ENCODE data around the gene CHCHD6. TPM values are rescaled to one million over a fixed set of nuclear protein-coding genes. Genes with fewer than 3 reads are reported as not detected.

The CHCHD6 gene
- total and polyA plus RNA-seq, 4 donors: 2.0 to 5.1 (median 3.9) TPM

DNA sequence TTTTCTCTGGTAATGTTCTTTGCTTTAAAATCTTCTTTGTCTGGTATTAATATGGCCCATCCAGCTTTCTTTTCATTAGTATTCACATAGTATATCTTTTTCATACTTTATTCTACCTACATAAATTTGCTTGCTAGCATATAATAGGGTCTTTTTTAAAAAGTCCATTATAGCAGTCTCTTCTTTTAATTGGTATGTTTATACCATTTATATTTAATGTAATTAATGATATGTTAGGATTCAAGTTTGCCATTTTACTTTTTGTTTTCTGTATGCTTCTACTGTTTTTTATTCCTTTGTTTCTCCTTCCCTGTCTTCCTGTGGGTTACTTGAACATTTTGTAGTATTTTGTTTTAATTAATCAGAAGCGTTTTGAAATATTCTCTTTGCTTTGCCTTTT is 89.0 kb downstream of the CHCHD6 start:
- Histone ChIP-seq H3K9ac (ENCODE audit: low read depth in 1 of 2, low read length in 2 of 2) (no peak overlapping the region), H3K27me3 (ENCODE audit: control insufficient read depth in 4 of 4, insufficient read depth in 4 of 4, low read length in 3 of 4) (no peaks in the 10 kb centered on the region), H3K4me3 (ENCODE audit: low read depth in 1 of 3, low read length in 3 of 3) (no peak overlapping the region), H3K27ac (ENCODE audit: low read depth in 1 of 2, low read length in 2 of 2) (no peak overlapping the region), H3K4me1 (ENCODE audit: control insufficient read depth in 4 of 4, insufficient read depth in 4 of 4, low read length in 3 of 4) (no peaks in the 10 kb centered on the region), H3K36me3 (ENCODE audit: control insufficient read depth in 4 of 4, insufficient read depth in 3 of 4, low read depth in 1 of 4, low read length in 3 of 4) (no peaks in the 10 kb centered on the region), H3K9me3 (ENCODE audit: control insufficient read depth in 4 of 4, low read length in 3 of 4) (peaks cover 0 to 6% (median 0%) of the 10 kb centered on the region in 4 donors)
- WGBS: 98% methylated on average over 1 of the region's 1 CpG
- TF ChIP-seq, protein P1, sequence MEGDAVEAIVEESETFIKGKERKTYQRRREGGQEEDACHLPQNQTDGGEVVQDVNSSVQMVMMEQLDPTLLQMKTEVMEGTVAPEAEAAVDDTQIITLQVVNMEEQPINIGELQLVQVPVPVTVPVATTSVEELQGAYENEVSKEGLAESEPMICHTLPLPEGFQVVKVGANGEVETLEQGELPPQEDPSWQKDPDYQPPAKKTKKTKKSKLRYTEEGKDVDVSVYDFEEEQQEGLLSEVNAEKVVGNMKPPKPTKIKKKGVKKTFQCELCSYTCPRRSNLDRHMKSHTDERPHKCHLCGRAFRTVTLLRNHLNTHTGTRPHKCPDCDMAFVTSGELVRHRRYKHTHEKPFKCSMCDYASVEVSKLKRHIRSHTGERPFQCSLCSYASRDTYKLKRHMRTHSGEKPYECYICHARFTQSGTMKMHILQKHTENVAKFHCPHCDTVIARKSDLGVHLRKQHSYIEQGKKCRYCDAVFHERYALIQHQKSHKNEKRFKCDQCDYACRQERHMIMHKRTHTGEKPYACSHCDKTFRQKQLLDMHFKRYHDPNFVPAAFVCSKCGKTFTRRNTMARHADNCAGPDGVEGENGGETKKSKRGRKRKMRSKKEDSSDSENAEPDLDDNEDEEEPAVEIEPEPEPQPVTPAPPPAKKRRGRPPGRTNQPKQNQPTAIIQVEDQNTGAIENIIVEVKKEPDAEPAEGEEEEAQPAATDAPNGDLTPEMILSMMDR (IDR thresholded peaks at IDR 0.05; ENCODE audit: low read depth, low read length, missing input control): no peak
- TF ChIP-seq RXRA (IDR thresholded peaks at IDR 0.05) (no peak), SP1 (IDR thresholded peaks at IDR 0.05) (no peak), JUND (IDR thresholded peaks at IDR 0.05) (no peak), HNF4A (conservative IDR thresholded peaks at IDR 0.05) (no peak), TAF1 (conservative IDR thresholded peaks at IDR 0.05) (no peak), HNF4G (IDR thresholded peaks at IDR 0.05) (no peak), YY1 (IDR thresholded peaks at IDR 0.05) (no peak), FOXA2 (IDR thresholded peaks at IDR 0.05) (no peak), RAD21 (IDR thresholded peaks at IDR 0.05) (no peak), EGR1 (IDR thresholded peaks at IDR 0.05; ENCODE audit: low read depth in 2 of 2) (no peak), FOXA1 (IDR thresholded peaks at IDR 0.05) (no peak), GABPA (IDR thresholded peaks at IDR 0.05 in 1 of 2, conservative IDR thresholded peaks at IDR 0.05 in 1 of 2) (no peak), NR2F2 (IDR thresholded peaks at IDR 0.05) (no peak)
- TF ChIP-seq, protein P2, sequence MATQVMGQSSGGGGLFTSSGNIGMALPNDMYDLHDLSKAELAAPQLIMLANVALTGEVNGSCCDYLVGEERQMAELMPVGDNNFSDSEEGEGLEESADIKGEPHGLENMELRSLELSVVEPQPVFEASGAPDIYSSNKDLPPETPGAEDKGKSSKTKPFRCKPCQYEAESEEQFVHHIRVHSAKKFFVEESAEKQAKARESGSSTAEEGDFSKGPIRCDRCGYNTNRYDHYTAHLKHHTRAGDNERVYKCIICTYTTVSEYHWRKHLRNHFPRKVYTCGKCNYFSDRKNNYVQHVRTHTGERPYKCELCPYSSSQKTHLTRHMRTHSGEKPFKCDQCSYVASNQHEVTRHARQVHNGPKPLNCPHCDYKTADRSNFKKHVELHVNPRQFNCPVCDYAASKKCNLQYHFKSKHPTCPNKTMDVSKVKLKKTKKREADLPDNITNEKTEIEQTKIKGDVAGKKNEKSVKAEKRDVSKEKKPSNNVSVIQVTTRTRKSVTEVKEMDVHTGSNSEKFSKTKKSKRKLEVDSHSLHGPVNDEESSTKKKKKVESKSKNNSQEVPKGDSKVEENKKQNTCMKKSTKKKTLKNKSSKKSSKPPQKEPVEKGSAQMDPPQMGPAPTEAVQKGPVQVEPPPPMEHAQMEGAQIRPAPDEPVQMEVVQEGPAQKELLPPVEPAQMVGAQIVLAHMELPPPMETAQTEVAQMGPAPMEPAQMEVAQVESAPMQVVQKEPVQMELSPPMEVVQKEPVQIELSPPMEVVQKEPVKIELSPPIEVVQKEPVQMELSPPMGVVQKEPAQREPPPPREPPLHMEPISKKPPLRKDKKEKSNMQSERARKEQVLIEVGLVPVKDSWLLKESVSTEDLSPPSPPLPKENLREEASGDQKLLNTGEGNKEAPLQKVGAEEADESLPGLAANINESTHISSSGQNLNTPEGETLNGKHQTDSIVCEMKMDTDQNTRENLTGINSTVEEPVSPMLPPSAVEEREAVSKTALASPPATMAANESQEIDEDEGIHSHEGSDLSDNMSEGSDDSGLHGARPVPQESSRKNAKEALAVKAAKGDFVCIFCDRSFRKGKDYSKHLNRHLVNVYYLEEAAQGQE (IDR thresholded peaks at IDR 0.05): no peak
- TF ChIP-seq, protein P3, sequence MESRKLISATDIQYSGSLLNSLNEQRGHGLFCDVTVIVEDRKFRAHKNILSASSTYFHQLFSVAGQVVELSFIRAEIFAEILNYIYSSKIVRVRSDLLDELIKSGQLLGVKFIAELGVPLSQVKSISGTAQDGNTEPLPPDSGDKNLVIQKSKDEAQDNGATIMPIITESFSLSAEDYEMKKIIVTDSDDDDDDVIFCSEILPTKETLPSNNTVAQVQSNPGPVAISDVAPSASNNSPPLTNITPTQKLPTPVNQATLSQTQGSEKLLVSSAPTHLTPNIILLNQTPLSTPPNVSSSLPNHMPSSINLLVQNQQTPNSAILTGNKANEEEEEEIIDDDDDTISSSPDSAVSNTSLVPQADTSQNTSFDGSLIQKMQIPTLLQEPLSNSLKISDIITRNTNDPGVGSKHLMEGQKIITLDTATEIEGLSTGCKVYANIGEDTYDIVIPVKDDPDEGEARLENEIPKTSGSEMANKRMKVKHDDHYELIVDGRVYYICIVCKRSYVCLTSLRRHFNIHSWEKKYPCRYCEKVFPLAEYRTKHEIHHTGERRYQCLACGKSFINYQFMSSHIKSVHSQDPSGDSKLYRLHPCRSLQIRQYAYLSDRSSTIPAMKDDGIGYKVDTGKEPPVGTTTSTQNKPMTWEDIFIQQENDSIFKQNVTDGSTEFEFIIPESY (IDR thresholded peaks at IDR 0.05): no peak
- TF ChIP-seq, protein P4, sequence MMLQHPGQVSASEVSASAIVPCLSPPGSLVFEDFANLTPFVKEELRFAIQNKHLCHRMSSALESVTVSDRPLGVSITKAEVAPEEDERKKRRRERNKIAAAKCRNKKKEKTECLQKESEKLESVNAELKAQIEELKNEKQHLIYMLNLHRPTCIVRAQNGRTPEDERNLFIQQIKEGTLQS (IDR thresholded peaks at IDR 0.05): no peak
- TF ChIP-seq, protein P5, sequence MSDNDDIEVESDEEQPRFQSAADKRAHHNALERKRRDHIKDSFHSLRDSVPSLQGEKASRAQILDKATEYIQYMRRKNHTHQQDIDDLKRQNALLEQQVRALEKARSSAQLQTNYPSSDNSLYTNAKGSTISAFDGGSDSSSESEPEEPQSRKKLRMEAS (IDR thresholded peaks at IDR 0.05): no peak
- DNase-seq (ENCODE audit: low spot score): no peak

Data from liver (tissue), 9 donors.